IPS-15b (cell line): ENCODE data around the gene PRND.
"Not testable (repeated sequence)": the region's sequence is repeated elsewhere in the genome, so short reads cannot be mapped to it uniquely, and the experiment has no call there.

Source experiments
- H3K27me3 ChIP-seq: one replicate; pipeline ENCODE4 v1.6.1; 2013; ENCODE audit warnings: low read length; ENCODE audit not compliant: control insufficient read depth, insufficient read depth
- H3K36me3 ChIP-seq: one replicate; pipeline ENCODE4 v1.6.1; 2013; ENCODE audit warnings: low read length; ENCODE audit not compliant: control insufficient read depth, insufficient read depth
- H3K4me1 ChIP-seq: one replicate; pipeline ENCODE4 v1.6.1; 2013; ENCODE audit warnings: mild to moderate bottlenecking, low read length; ENCODE audit not compliant: control insufficient read depth, insufficient read depth
- H3K4me3 ChIP-seq: one replicate; pipeline ENCODE4 v1.5.1; 2013; ENCODE audit warnings: low read depth, low read length
- H3K9ac ChIP-seq: one replicate; pipeline ENCODE4 v1.6.1; 2013; ENCODE audit warnings: low read depth, mild to moderate bottlenecking, low read length
- H3K9me3 ChIP-seq: one replicate; pipeline ENCODE4 v1.6.1; 2013; ENCODE audit warnings: mild to moderate bottlenecking, low read length; ENCODE audit not compliant: control insufficient read depth, insufficient read depth

Gene PRND

DNA sequence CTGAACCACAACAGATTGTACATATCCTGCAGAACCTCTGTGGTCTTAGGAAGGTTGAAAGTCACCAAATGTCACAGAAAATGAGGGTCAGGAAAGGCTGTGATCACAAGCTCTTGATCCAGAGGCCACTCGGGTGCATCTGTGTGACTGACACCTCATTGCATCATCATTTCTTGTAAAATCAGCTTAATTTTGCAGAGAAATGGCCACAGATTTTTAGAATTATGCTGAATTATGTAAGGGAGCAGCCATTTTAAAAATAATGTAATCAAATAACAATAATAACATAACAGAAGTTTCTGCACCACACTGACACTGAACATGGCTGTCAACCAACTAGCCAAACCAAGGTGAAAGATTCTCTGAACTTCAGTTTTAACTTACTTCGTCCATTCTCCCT lies 32.5 kb upstream of the PRND start:
- peaks cover 8% of the 10 kb centered on the region for H3K4me1 ChIP-seq
- no peaks in the 10 kb centered on the region for H3K9me3 ChIP-seq
- no peak overlapping the region for H3K4me3 ChIP-seq
- H3K27me3 ChIP-seq = peaks cover 6% of the 10 kb centered on the region
- no peak overlapping the region for H3K9ac ChIP-seq
- H3K36me3 ChIP-seq = no peaks in the 10 kb centered on the region

DNA sequence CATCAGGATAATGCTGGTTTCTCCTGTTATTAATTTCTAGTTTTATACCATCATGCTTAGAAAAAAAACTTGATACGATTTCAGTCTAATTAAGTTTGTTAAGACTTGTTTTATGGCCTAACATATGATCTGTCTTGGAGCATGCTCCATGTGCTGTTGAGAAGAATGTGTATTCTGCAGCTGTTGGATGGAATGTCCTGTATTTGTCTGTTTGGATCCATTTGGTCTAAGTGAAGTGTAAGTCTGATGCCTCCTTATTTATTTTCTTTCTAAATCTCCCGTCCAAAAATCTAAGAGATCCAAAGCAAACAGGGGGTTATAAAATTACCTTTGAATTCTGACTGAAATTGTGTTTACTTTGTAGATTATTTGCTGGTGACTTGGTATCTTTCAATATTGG lies 30.0 kb upstream of the PRND start:
- H3K9me3 ChIP-seq = no peaks in the 10 kb centered on the region
- no peaks in the 10 kb centered on the region for H3K27me3 ChIP-seq
- peaks cover 4% of the 10 kb centered on the region for H3K4me1 ChIP-seq
- H3K4me3 ChIP-seq = no peak overlapping the region
- H3K9ac ChIP-seq = no peak overlapping the region
- no peaks in the 10 kb centered on the region for H3K36me3 ChIP-seq

DNA sequence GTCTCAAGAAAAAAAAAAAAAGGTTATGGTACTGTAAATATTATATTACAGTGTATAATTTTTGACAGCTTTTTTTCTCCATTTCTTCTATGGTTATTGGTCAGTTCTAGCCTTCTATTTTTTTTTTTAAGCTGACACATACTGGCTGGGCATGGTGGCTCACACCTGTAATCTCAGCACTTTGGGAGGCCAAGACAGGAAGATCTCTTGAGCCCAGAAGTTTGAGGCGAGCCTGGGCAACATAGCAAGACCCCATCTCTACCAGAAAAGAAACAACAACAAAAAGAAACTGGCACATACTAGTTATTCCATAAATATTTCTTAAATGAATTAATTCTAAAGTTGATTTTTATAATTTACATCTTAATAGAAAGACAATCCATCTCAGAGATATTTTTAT lies 27.6 kb upstream of the PRND start:
- no peak overlapping the region for H3K4me3 ChIP-seq
- H3K9ac ChIP-seq = no peak overlapping the region
- no peaks in the 10 kb centered on the region for H3K27me3 ChIP-seq
- H3K36me3 ChIP-seq = no peaks in the 10 kb centered on the region
- no peaks in the 10 kb centered on the region for H3K4me1 ChIP-seq
- H3K9me3 ChIP-seq = no peaks in the 10 kb centered on the region

DNA sequence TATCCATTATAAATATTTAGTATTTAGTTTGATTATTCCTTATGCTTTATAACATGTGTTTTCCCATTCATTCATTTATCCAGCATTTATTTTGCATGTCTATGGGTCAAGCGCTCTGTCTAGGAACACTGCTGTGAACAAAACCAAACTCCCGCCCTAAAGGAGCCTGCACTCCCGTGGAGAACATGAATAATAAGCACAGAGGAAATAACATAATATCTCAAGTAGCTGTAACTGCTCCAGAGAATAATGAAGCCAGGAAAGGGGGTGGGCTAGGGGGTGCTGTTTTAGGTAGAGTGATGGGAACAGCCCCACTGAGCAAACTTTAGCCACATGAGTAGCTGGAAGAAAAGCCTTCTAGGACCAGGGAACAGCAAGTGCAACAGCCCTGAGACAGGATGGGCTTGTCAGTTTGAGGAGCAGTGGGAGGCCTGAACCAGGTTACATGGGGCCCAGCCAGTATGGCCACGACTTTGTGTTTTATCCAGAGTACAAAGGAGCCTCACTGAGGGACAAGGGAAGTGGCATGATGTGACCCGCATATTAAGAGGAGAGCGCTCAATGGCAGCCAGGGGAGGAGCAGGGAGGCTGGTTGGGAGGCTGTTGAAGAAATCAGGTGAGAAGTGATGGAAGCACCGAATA lies 24.4 kb upstream of the PRND start:
- H3K4me3 ChIP-seq = no peak overlapping the region
- no peaks in the 10 kb centered on the region for H3K27me3 ChIP-seq
- no peaks in the 10 kb centered on the region for H3K9me3 ChIP-seq
- peaks cover 4% of the 10 kb centered on the region for H3K36me3 ChIP-seq
- H3K9ac ChIP-seq = no peak overlapping the region
- no peaks in the 10 kb centered on the region for H3K4me1 ChIP-seq

DNA sequence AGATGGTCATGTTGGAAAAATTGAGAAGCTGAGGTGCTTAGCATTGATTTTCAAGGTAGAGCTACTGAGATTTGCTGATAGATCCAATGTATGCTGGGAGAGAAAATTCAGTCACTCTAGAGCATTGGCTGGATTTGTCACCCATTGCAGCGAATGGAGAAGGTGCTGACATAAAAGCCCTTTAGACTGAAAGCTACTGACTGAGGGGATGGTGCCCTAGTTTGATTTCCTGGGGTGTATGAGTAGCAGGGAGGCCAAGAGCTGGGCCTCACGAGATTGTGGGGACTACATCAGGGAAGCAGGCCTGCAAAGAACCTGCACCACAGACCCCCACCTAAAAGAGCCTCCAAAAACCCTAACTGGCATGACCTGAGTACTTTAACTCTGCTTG lies 23.9 kb upstream of the PRND start:
- Histone ChIP-seq H3K9ac (no peak overlapping the region), H3K9me3 (no peaks in the 10 kb centered on the region), H3K4me1 (no peaks in the 10 kb centered on the region), H3K27me3 (no peaks in the 10 kb centered on the region), H3K36me3 (peaks cover 4% of the 10 kb centered on the region), H3K4me3 (no peak overlapping the region)

DNA sequence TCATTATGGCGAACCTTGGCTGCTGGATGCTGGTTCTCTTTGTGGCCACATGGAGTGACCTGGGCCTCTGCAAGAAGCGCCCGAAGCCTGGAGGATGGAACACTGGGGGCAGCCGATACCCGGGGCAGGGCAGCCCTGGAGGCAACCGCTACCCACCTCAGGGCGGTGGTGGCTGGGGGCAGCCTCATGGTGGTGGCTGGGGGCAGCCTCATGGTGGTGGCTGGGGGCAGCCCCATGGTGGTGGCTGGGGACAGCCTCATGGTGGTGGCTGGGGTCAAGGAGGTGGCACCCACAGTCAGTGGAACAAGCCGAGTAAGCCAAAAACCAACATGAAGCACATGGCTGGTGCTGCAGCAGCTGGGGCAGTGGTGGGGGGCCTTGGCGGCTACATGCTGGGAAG lies 22.5 kb upstream of the PRND start:
- Histone ChIP-seq H3K36me3 (peaks cover 4% of the 10 kb centered on the region), H3K4me3 (no peak overlapping the region), H3K9ac (no peak overlapping the region), H3K4me1 (peaks cover 5% of the 10 kb centered on the region), H3K27me3 (peaks cover 2% of the 10 kb centered on the region), H3K9me3 (no peaks in the 10 kb centered on the region)

DNA sequence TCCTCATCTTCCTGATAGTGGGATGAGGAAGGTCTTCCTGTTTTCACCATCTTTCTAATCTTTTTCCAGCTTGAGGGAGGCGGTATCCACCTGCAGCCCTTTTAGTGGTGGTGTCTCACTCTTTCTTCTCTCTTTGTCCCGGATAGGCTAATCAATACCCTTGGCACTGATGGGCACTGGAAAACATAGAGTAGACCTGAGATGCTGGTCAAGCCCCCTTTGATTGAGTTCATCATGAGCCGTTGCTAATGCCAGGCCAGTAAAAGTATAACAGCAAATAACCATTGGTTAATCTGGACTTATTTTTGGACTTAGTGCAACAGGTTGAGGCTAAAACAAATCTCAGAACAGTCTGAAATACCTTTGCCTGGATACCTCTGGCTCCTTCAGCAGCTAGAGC lies 21.8 kb upstream of the PRND start:
- Histone ChIP-seq H3K9ac (no peak overlapping the region), H3K27me3 (peaks cover 2% of the 10 kb centered on the region), H3K4me3 (no peak overlapping the region), H3K4me1 (peaks cover 10% of the 10 kb centered on the region), H3K9me3 (no peaks in the 10 kb centered on the region), H3K36me3 (peaks cover 4% of the 10 kb centered on the region)

DNA sequence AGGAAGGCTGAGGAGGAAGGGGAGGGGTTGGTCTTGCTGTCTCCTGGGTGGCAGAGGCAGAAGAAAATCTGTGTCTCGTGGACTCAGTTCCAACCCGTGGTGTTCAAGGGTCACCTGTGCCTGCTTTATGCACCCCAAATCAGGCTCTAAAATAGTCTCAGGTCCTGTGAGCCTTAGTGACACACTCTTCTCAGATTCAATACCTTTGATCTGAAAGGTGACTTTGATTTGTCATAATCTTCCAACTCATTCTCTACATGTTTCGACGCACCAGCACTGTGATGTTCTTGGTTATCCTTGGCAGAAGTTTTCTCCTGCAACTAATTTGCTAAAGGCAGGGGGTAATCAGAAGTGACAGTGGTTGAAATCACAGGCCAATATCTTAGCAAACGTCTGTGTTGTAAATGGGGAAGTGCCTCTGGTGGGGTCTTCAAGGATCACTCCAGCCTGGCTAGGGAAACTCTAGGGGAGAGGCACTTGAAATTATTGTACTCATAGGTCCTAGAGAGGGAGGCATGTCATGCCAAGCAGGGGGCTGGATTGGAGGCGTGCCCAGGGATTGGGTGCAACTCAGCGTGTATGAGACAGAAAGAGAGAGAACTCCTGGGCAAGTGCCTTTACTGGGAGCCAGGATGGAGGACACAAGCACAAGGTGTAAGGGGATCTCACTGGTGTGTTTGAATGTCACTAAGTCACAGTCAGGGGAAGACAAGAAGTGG lies 19.0 kb upstream of the PRND start:
- peaks cover 2% of the 10 kb centered on the region for H3K27me3 ChIP-seq
- H3K4me1 ChIP-seq = peaks cover 12% of the 10 kb centered on the region
- H3K9ac ChIP-seq = no peak overlapping the region
- H3K36me3 ChIP-seq = peaks cover 4% of the 10 kb centered on the region
- no peak overlapping the region for H3K4me3 ChIP-seq
- no peaks in the 10 kb centered on the region for H3K9me3 ChIP-seq

DNA sequence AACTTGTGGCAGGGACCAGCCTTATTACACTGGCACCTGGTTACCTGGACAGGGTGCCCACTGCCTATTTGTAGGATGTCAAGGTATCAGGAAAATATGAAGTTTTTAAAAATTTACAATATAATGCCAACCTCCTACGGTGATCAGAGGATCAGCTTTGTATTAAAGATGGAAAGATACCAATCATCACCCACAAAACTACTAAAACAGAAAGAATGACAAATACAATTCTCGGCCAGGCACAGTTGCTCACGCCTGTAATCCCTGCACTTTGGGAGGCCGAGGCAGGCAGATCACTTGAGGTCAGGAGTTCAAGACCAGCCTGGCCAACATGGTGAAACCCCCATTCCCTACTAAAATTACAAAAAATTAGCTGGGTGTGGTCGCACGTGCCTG lies 18.4 kb upstream of the PRND start:
- Histone ChIP-seq H3K4me3 (no peak overlapping the region), H3K27me3 (peaks cover 2% of the 10 kb centered on the region), H3K9ac (no peak overlapping the region), H3K4me1 (peaks cover 12% of the 10 kb centered on the region), H3K9me3 (no peaks in the 10 kb centered on the region), H3K36me3 (peaks cover 4% of the 10 kb centered on the region)

DNA sequence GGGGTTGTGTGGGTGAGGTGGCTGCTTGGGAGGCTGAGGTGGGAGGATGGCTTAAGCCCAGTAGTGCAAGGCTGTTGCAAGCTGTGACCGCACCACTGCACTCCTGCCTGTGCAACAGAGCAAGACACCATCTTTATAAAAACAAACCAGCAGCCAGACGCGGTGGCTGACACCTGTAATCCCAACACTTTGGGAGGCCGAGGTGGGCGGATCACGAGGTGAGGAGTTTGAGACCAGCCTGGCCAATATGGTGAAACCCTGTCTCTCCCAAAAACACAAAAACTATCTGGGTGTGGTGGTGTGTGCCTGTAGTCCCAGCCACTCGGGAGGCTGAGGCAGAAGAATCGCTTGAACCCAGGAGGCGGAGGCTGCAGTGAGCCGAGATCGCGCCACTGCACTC lies 14.8 kb upstream of the PRND start:
- not testable (repeated sequence) for H3K9me3 ChIP-seq, H3K9ac ChIP-seq

DNA sequence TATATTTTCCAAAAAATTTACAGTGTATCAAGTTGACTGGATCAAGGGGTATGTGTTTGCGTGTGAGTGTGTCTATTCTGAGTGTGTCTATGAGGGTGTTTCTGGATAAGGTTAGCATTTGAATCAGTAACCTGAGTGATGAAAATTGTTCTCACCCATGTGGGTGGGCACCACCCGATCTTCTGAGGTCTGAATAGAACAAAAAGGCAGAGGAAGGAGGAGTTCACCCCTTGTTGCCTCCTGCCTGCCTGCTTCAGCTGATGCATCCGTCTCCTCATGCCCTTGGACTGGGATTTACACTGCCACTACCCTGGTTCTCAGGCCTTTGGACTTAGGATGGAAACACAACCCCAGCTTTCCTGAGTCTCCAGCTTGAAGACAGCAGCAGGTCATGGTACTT lies 13.7 kb upstream of the PRND start:
- Histone ChIP-seq H3K36me3 (no peaks in the 10 kb centered on the region), H3K9me3 (no peaks in the 10 kb centered on the region), H3K27me3 (peaks cover 2% of the 10 kb centered on the region), H3K9ac (no peak overlapping the region), H3K4me1 (peaks cover 12% of the 10 kb centered on the region), H3K4me3 (no peak overlapping the region)

More for the DNA sequence above, 14.8 kb upstream of the PRND start:
- H3K36me3 ChIP-seq, H3K4me3 ChIP-seq, H3K27me3 ChIP-seq: not testable (repeated sequence)
- H3K4me1 ChIP-seq = peaks cover 12% of the 10 kb centered on the region

DNA sequence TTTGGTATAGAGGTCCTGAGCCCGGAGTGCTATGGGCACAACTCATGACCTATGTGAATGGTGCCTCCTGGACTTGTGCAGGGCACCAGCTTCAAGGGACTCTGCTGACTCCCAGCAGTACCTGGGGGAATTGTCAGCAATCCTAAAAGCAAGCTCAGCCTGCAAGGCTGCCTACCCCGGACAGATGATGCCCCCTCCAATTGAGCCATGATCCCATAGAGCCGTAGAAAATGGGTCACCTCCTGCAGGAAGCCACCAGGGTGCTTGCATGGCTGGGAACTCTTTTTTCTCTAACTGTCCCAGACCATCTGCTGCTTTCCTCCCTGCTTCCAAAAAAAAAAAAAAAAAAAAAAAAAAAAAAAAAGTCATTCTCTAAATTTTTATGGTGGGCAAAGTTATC lies 12.9 kb upstream of the PRND start:
- Histone ChIP-seq H3K9me3 (no peaks in the 10 kb centered on the region), H3K36me3 (no peaks in the 10 kb centered on the region), H3K27me3 (peaks cover 2% of the 10 kb centered on the region), H3K4me3 (no peak overlapping the region), H3K9ac (no peak overlapping the region), H3K4me1 (peaks cover 10% of the 10 kb centered on the region)
